Mesenchymal stem cell (in vitro differentiated cells and primary cell): Measurements from ENCODE around the gene RPN1.

Experiments
- DNase-seq: peaks from one replicate; pipeline ENCODE4 v3.0.0-alpha.2; 2013
- H2AFZ ChIP-seq: one replicate; pipeline ENCODE4 v1.6.1; 2013; ENCODE audit warnings: low read depth, mild to moderate bottlenecking, control low read depth, inconsistent platforms, low read length, moderate library complexity
- H2AK5ac ChIP-seq: 2 replicates; pipeline ENCODE4 v1.6.1; 2013; ENCODE audit warnings: low read length, moderate library complexity, mild to moderate bottlenecking, inconsistent platforms; ENCODE audit not compliant: severe bottlenecking
- H2BK120ac ChIP-seq: one replicate; pipeline ENCODE4 v1.6.1; 2013; ENCODE audit warnings: low read depth, mild to moderate bottlenecking, inconsistent platforms, low read length, moderate library complexity
- H2BK12ac ChIP-seq, 2 experiments: one replicate each; pipeline ENCODE4 v1.6.1; 2013; ENCODE audit warnings: inconsistent platforms in 2 of 2, low read length in 2 of 2, mild to moderate bottlenecking in 2 of 2, moderate library complexity in 2 of 2, control low read depth in 1 of 2
- H2BK15ac ChIP-seq: one replicate; pipeline ENCODE4 v1.6.1; 2013; ENCODE audit warnings: mild to moderate bottlenecking, low read depth, inconsistent platforms; ENCODE audit not compliant: poor library complexity, severe bottlenecking
- H2BK5ac ChIP-seq: 2 replicates; pipeline ENCODE4 v1.6.1; 2013; ENCODE audit warnings: low read depth, mild to moderate bottlenecking, low read length, control low read depth, inconsistent platforms; ENCODE audit not compliant: poor library complexity, severe bottlenecking
- H3K14ac ChIP-seq, 2 experiments: one replicate each; pipeline ENCODE4 v1.6.1; 2013; ENCODE audit warnings: inconsistent platforms in 2 of 2, low read length in 2 of 2, control low read depth in 1 of 2, mild to moderate bottlenecking in 1 of 2, moderate library complexity in 1 of 2
- H3K18ac ChIP-seq, 2 experiments: one replicate each; pipeline ENCODE4 v1.6.1; 2013; ENCODE audit warnings: inconsistent platforms in 2 of 2, low read length in 2 of 2, control low read depth in 1 of 2, low read depth in 1 of 2, mild to moderate bottlenecking in 1 of 2
- H3K23ac ChIP-seq, 2 experiments: one replicate each; pipeline ENCODE4 v1.6.1; 2013; ENCODE audit warnings: inconsistent platforms in 2 of 2, low read length in 2 of 2, mild to moderate bottlenecking in 2 of 2, moderate library complexity in 2 of 2, control low read depth in 1 of 2
- H3K27ac ChIP-seq: 2 replicates; pipeline ENCODE4 v1.5.1; 2013; ENCODE audit warnings: mild to moderate bottlenecking, moderate library complexity, low read length, control low read depth, inconsistent platforms; ENCODE audit not compliant: poor library complexity, severe bottlenecking
- H3K27me3 ChIP-seq, 2 experiments: 2 replicates each; pipeline versions ENCODE4 v1.6.1 to v1.7.0; 2013; ENCODE audit warnings: low read length in 2 of 2, mild to moderate bottlenecking in 2 of 2, moderate library complexity in 2 of 2, control low read depth in 1 of 2, inconsistent platforms in 1 of 2; ENCODE audit not compliant: control insufficient read depth in 1 of 2, insufficient read depth in 1 of 2
- H3K36me3 ChIP-seq, 2 experiments: 2 replicates each; pipeline versions ENCODE4 v1.6.1 to v1.7.0; 2013; ENCODE audit warnings: low read length in 2 of 2, control low read depth in 1 of 2, inconsistent platforms in 1 of 2, low read depth in 1 of 2, mild to moderate bottlenecking in 1 of 2; ENCODE audit not compliant: insufficient read depth in 2 of 2, control insufficient read depth in 1 of 2
- H3K4ac ChIP-seq, 2 experiments: one replicate each; pipeline ENCODE4 v1.6.1; 2013; ENCODE audit warnings: inconsistent platforms in 2 of 2, low read length in 2 of 2, mild to moderate bottlenecking in 2 of 2, moderate library complexity in 2 of 2, control low read depth in 1 of 2, low read depth in 1 of 2
- H3K4me1 ChIP-seq: 2 replicates; pipeline ENCODE4 v1.6.1; 2013; ENCODE audit warnings: low read depth, low read length, control low read depth; ENCODE audit not compliant: control insufficient read depth, insufficient read depth
- H3K4me2 ChIP-seq: 2 replicates; pipeline ENCODE4 v1.6.1; 2013; ENCODE audit warnings: low read length, mild to moderate bottlenecking, inconsistent platforms; ENCODE audit not compliant: poor library complexity, severe bottlenecking
- H3K4me3 ChIP-seq, 2 experiments: 2 replicates each; pipeline versions ENCODE4 v1.5.1 to v1.7.0; 2013; ENCODE audit warnings: low read length in 2 of 2, mild to moderate bottlenecking in 2 of 2, control low read depth in 1 of 2, low read depth in 1 of 2; ENCODE audit not compliant: insufficient read depth in 1 of 2
- H3K79me1 ChIP-seq: replicated peaks from 2 replicates; pipeline ENCODE4 v1.6.1; 2013; ENCODE audit warnings: mild to moderate bottlenecking, control low read depth, low read length, inconsistent platforms; ENCODE audit not compliant: poor library complexity, severe bottlenecking
- H3K9ac ChIP-seq: 2 replicates; pipeline ENCODE4 v1.7.0; 2013; ENCODE audit warnings: mild to moderate bottlenecking, low read length, moderate library complexity
- H3K9me3 ChIP-seq: 2 replicates; pipeline ENCODE4 v1.7.0; 2013; ENCODE audit warnings: mild to moderate bottlenecking, low read length; ENCODE audit not compliant: control insufficient read depth
- H4K8ac ChIP-seq: one replicate; pipeline ENCODE4 v1.6.1; 2013; ENCODE audit warnings: inconsistent platforms, mild to moderate bottlenecking, low read length, moderate library complexity
- H4K91ac ChIP-seq: one replicate; pipeline ENCODE4 v1.6.1; 2013; ENCODE audit warnings: mild to moderate bottlenecking, low read length, inconsistent platforms
- WGBS: methylation state at CpG from one replicate; pipeline ENCODE4 v1.1.7; 2013; ENCODE audit warnings: mixed read lengths; 5-methylcytosine and 5-hydroxymethylcytosine counted together

Gene RPN1

DNA sequence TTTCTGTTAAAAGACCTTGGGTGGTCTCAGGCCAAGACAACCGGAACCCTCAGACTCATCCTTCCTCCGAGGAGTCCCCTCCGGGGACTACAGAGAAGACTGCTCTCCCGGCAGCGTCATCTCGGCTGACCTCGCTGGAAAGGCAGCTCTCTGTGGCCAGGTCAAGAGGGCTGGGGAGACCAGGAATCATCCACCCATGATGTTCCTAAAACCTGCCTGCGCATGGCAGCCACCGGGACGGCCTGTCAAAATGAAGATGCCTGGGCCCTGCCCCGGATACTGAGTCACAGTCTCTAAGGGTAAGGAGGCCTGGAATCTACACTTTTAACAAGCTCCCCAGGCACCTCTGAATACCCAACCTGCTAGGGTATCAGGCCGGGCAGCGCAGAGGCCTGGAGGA is 78.6 kb downstream of the RPN1 start:
- H3K4me2 ChIP-seq: no peak overlapping the region
- WGBS: 79% methylated on average over 13 of the region's 13 CpGs
- H3K18ac ChIP-seq: no peak overlapping the region
- no peak overlapping the region for H3K4ac ChIP-seq
- no peak overlapping the region for H2AFZ ChIP-seq
- no peak overlapping the region for H2BK120ac ChIP-seq
- no peaks in the 10 kb centered on the region for H3K9me3 ChIP-seq
- H3K79me1 ChIP-seq: no peaks in the 10 kb centered on the region
- no peak overlapping the region for H4K8ac ChIP-seq
- no peak overlapping the region for H3K14ac ChIP-seq
- no peak overlapping the region for H3K9ac ChIP-seq
- no peaks in the 10 kb centered on the region for H3K36me3 ChIP-seq
- no peak overlapping the region for H2BK15ac ChIP-seq
- DNase-seq: no peak
- no peak overlapping the region for H3K27ac ChIP-seq
- H2AK5ac ChIP-seq: no peak overlapping the region
- no peak overlapping the region for H2BK5ac ChIP-seq
- H2BK12ac ChIP-seq: no peak overlapping the region
- H3K4me1 ChIP-seq: peaks cover 2% of the 10 kb centered on the region
- no peak overlapping the region for H4K91ac ChIP-seq
- no peak overlapping the region for H3K4me3 ChIP-seq
- no peak overlapping the region for H3K23ac ChIP-seq
- peaks cover 60 to 88% of the 10 kb centered on the region in 2 experiments for H3K27me3 ChIP-seq
